IMR-90 (cell line): ENCODE measurements around the gene C22orf42. TPM values are rescaled to one million over a fixed set of nuclear protein-coding genes. Genes with fewer than 3 reads are reported as not detected.

Experiments
- ATAC-seq: fragments of 200-7000 bp; cut with Tn5 transposase; 2 replicates; pipeline ENCODE4 v1.9.1; 2020; ENCODE audit warnings: low read depth, mild to moderate bottlenecking, moderate library complexity
- BruUV-seq: library from RNA; stranded (reverse); fragments of 400-500 nt; replicated peaks from 2 replicates; lab custom pipeline; 2021; lab: Mats Ljungman, UMichigan
- CTCF ChIA-PET: fragments of 300-600 bp; formaldehyde crosslinking; extraction: SDS; loops from one replicate; lab custom pipeline; 2021; ENCODE audit warnings: antibody characterized with exemption; lab: Yijun Ruan, JAX
- POLR2A ChIA-PET: fragments of 300-600 bp; sonication (Branson Sonifier 250); formaldehyde crosslinking; loops from one replicate; lab custom pipeline; 2022; ENCODE audit warnings: antibody characterized with exemption; ENCODE audit not compliant: unreplicated experiment; lab: Charles Lee
- DNase-seq: peaks from one replicate; pipeline ENCODE4 v3.0.0; 2013
- H2AFZ ChIP-seq: replicated peaks from 2 replicates; pipeline ENCODE3; 2013; ENCODE audit warnings: low read length, mild to moderate bottlenecking; ENCODE audit not compliant: poor library complexity
- H2AK5ac ChIP-seq: 2 replicates; pipeline ENCODE4 v1.6.1; 2013; ENCODE audit warnings: low read depth, low read length, inconsistent platforms
- H2AK9ac ChIP-seq: replicated peaks from 2 replicates; pipeline ENCODE3; 2013; ENCODE audit warnings: mild to moderate bottlenecking, low read depth, low read length, moderate library complexity; ENCODE audit not compliant: poor library complexity
- H2BK120ac ChIP-seq: 2 replicates; pipeline ENCODE4 v1.6.1; 2013; ENCODE audit warnings: low read depth, low read length, inconsistent platforms
- H2BK15ac ChIP-seq: 3 replicates; pipeline ENCODE4 v1.6.1; 2013; ENCODE audit warnings: low read depth, low read length, inconsistent platforms
- H2BK20ac ChIP-seq: 2 replicates; pipeline ENCODE4 v1.6.1; 2013; ENCODE audit warnings: low read depth, mild to moderate bottlenecking, inconsistent platforms, low read length, moderate library complexity
- H2BK5ac ChIP-seq: 2 replicates; pipeline ENCODE4 v1.6.1; 2013; ENCODE audit warnings: mild to moderate bottlenecking, low read depth, low read length, inconsistent platforms; ENCODE audit not compliant: poor library complexity, severe bottlenecking
- H3K14ac ChIP-seq: replicated peaks from 2 replicates; pipeline ENCODE4 v1.6.1; 2013; ENCODE audit warnings: low read depth, low read length, inconsistent platforms
- H3K18ac ChIP-seq: 2 replicates; pipeline ENCODE4 v1.6.1; 2013; ENCODE audit warnings: low read depth, low read length, control low read depth
- H3K23ac ChIP-seq: 2 replicates; pipeline ENCODE4 v1.6.1; 2013; ENCODE audit warnings: low read depth, low read length, inconsistent platforms
- H3K27ac ChIP-seq: 2 replicates; pipeline ENCODE4 v1.5.1; 2013; ENCODE audit warnings: mild to moderate bottlenecking, control low read depth, low read length; ENCODE audit not compliant: insufficient read depth
- H3K27me3 ChIP-seq: 2 replicates; pipeline ENCODE4 v1.6.1; 2013; ENCODE audit warnings: low read length; ENCODE audit not compliant: control insufficient read depth, insufficient read depth
- H3K36me3 ChIP-seq: 2 replicates; pipeline ENCODE4 v1.6.1; 2013; ENCODE audit warnings: low read length, mixed read lengths; ENCODE audit not compliant: control insufficient read depth, insufficient read depth
- H3K4ac ChIP-seq: 2 replicates; pipeline ENCODE4 v1.6.1; 2013; ENCODE audit warnings: low read depth, low read length, inconsistent platforms
- H3K4me1 ChIP-seq: 2 replicates; pipeline ENCODE4 v1.6.1; 2013; ENCODE audit warnings: low read length, mixed read lengths; ENCODE audit not compliant: control insufficient read depth, insufficient read depth
- H3K4me2 ChIP-seq: 2 replicates; pipeline ENCODE4 v1.6.1; 2013; ENCODE audit warnings: low read depth, mild to moderate bottlenecking, control low read depth, low read length, moderate library complexity
- H3K4me3 ChIP-seq: 2 replicates; pipeline ENCODE4 v1.5.1; 2013; ENCODE audit warnings: low read depth, mild to moderate bottlenecking, control low read depth, low read length, moderate library complexity; ENCODE audit not compliant: insufficient read depth
- H3K56ac ChIP-seq: 2 replicates; pipeline ENCODE4 v1.6.1; 2013; ENCODE audit warnings: low read length, inconsistent platforms; ENCODE audit not compliant: insufficient read depth; ENCODE audit errors: extremely low read depth
- H3K79me1 ChIP-seq, 2 experiments: 2 replicates each; pipeline ENCODE4 v1.6.1; 2013; ENCODE audit warnings: low read length in 2 of 2, inconsistent platforms in 1 of 2, low read depth in 1 of 2
- H3K9ac ChIP-seq: 2 replicates; pipeline ENCODE4 v1.6.1; 2013; ENCODE audit warnings: low read depth, low read length, control low read depth
- H3K9me1 ChIP-seq: 2 replicates; pipeline ENCODE4 v1.6.1; 2013; ENCODE audit warnings: low read length, inconsistent platforms; ENCODE audit not compliant: insufficient read depth
- H3K9me3 ChIP-seq: 2 replicates; pipeline ENCODE4 v1.6.1; 2013; ENCODE audit warnings: low read length; ENCODE audit not compliant: control insufficient read depth, insufficient read depth
- H4K20me1 ChIP-seq: 2 replicates; pipeline ENCODE4 v1.6.1; 2013; ENCODE audit warnings: low read length, inconsistent platforms; ENCODE audit not compliant: insufficient read depth
- H4K5ac ChIP-seq: 2 replicates; pipeline ENCODE4 v1.6.1; 2013; ENCODE audit warnings: mild to moderate bottlenecking, low read depth, low read length, control low read depth
- H4K8ac ChIP-seq, 2 experiments: 2 replicates each; pipeline ENCODE4 v1.6.1; 2013; ENCODE audit warnings: low read depth in 2 of 2, low read length in 2 of 2, control low read depth in 1 of 2, inconsistent platforms in 1 of 2
- H4K91ac ChIP-seq: 2 replicates; pipeline ENCODE4 v1.6.1; 2013; ENCODE audit warnings: low read depth, low read length, inconsistent platforms; ENCODE audit not compliant: insufficient read depth
- ELK1 ChIP-seq: fragments of 150-350 bp; IDR thresholded peaks from 2 replicates; pipeline ENCODE4 v1.6.1; 2016; ENCODE audit warnings: low read depth, mild to moderate bottlenecking, low read length, moderate library complexity, borderline replicate concordance
- RAD21 ChIP-seq: IDR thresholded peaks from 2 replicates; pipeline ENCODE4 v1.6.1; 2012; ENCODE audit warnings: low read length, improper control_type of control experiment
- RCOR1 ChIP-seq: IDR thresholded peaks from 2 replicates; pipeline ENCODE4 v1.6.1; 2012; ENCODE audit warnings: mild to moderate bottlenecking, low read length, improper control_type of control experiment; ENCODE audit not compliant: insufficient replicate concordance
- WGBS, 2 experiments: methylation state at CpG; one replicate each; pipeline versions ENCODE4 v1.1.5 to v1.1.7; 2013; ENCODE audit warnings: missing lambda C conversion rate in 2 of 2; ENCODE audit not compliant: insufficient read length in 1 of 2; ENCODE audit errors: extremely low coverage in 2 of 2; 5-methylcytosine and 5-hydroxymethylcytosine counted together
- dilution Hi-C: fragments of 300-500 bp; cut with HindIII; formaldehyde crosslinking; loops from one replicate; pipeline ENCODE4 v1.14.3; 2018; ENCODE audit warnings: low sequenced_read_pairs; ENCODE audit not compliant: unreplicated experiment
- in situ Hi-C: fragments of 300-500 bp; cut with MboI; formaldehyde crosslinking; loops from 3 replicates; pipeline ENCODE4 v1.14.3; 2019; ENCODE audit warnings: low sequenced_read_pairs, inconsistent platforms, mixed read lengths
- intact Hi-C: fragments of 100-400 bp; cut with micrococcal nuclease; formaldehyde crosslinking; loops from 2 replicates; pipeline ENCODE4 v1.10.0; 2022
- polyA plus RNA-seq, 3 experiments: library from polyadenylated mRNA; depleted of rRNA; stranded (reverse); fragments of >200 nt; gene quantifications; 2 replicates each; pipeline ENCODE4 v1.2.3, GENCODE V29; 2012; ENCODE audit warnings: low replicate concordance in 1 of 3
- total RNA-seq: library from RNA; depleted of rRNA; stranded (reverse); fragments of >200 nt; gene quantifications from 2 replicates; pipeline ENCODE4 v1.2.3, GENCODE V29; 2012

C22orf42 gene
- total and polyA plus RNA-seq, 2 of the 4 experiments (the other 2 are of a cell fraction): not detected

DNA sequence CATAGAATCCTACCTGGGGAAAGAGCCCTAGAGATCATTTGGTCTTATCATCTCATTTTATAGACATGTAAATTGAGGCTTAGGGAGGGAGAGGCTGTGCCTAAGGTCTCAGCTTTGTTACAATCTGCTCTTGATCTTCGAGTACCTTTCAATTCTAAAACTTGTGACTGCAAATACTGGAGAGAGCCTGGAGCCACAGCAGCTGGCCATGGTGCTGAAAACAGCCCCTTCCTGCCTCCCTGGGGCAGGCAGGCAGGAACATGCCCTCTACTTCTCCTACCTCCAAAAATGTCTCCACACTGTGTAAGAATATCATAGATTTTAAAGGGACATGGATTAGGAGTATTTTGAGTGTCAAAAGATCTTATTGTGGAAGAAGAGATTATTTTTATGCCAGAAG is 52.2 kb downstream of the C22orf42 start:
- no peak overlapping the region for H2BK120ac ChIP-seq
- no peaks in the 10 kb centered on the region for H3K27me3 ChIP-seq
- H3K79me1 ChIP-seq: no peaks in the 10 kb centered on the region
- no peak overlapping the region for H3K14ac ChIP-seq
- WGBS, 2 experiments: no CpG with 5 or more reads among the region's 1 CpG
- ChIA-PET POLR2A (no interaction called here), CTCF (no interaction called here)
- DNase-seq (no peak), ATAC-seq (no peak)
- no peaks in the 10 kb centered on the region for H3K9me3 ChIP-seq
- no peak overlapping the region for H3K4me2 ChIP-seq
- H3K4me3 ChIP-seq: no peak overlapping the region
- no peak overlapping the region for H2AFZ ChIP-seq
- no peak overlapping the region for H4K91ac ChIP-seq
- no peak overlapping the region for H2AK9ac ChIP-seq
- no peak overlapping the region for H4K8ac ChIP-seq
- intact Hi-C loops: loop anchor here (10.0 kb wide), 1 partner anchor 368 kb away; the partner anchor contains the start of gene FBXO7
- no peak overlapping the region for H4K5ac ChIP-seq
- no peak overlapping the region for H3K9ac ChIP-seq
- dilution Hi-C loops: no loop called here
- in situ Hi-C loops: no loop called here
- H3K18ac ChIP-seq: no peak overlapping the region
- H3K27ac ChIP-seq: no peak overlapping the region
- no peak overlapping the region for H2BK5ac ChIP-seq
- no peak overlapping the region for H3K23ac ChIP-seq
- no peak overlapping the region for H2AK5ac ChIP-seq
- TF ChIP-seq ELK1 (no peak), RCOR1 (no peak), RAD21 (no peak)
- no TSS peak for BruUV-seq
- H3K9me1 ChIP-seq: no peaks in the 10 kb centered on the region
- H3K4me1 ChIP-seq: no peaks in the 10 kb centered on the region
- no peak overlapping the region for H3K56ac ChIP-seq
- H3K36me3 ChIP-seq: no peaks in the 10 kb centered on the region
- H4K20me1 ChIP-seq: no peaks in the 10 kb centered on the region
- no peak overlapping the region for H2BK20ac ChIP-seq
- H3K4ac ChIP-seq: no peak overlapping the region
- no peak overlapping the region for H2BK15ac ChIP-seq
